Testis (tissue), 3 donors: ENCODE measurements around the gene EIPR1. TPM values are rescaled to one million over a fixed set of nuclear protein-coding genes. Genes with fewer than 3 reads are reported as not detected.

Experiments
- DNase-seq: peaks from one replicate; pipeline ENCODE4 v3.0.0-alpha.2; 2019
- H3K27ac ChIP-seq, 2 donors: fragments of 200-600 bp; sonication (generic); one replicate each; pipeline ENCODE4 v1.5.1; 2019
- H3K27me3 ChIP-seq: fragments of 200-600 bp; sonication (generic); one replicate; pipeline ENCODE4 v1.5.1; 2019
- H3K36me3 ChIP-seq: fragments of 200-600 bp; sonication (generic); one replicate; pipeline ENCODE4 v1.5.1; 2017; ENCODE audit warnings: low read depth; ENCODE audit errors: missing control alignments
- H3K4me1 ChIP-seq: fragments of 200-600 bp; sonication (generic); one replicate; pipeline ENCODE4 v1.5.1; 2019
- H3K4me3 ChIP-seq, 2 donors: fragments of 200-600 bp; sonication (generic); one replicate each; pipeline ENCODE4 v1.5.1; 2017 to 2019
- H3K9me3 ChIP-seq: fragments of 200-600 bp; sonication (generic); one replicate; pipeline ENCODE4 v1.5.1; 2017
- CTCF ChIP-seq, 3 experiments: fragments of 450-650 bp in 2 of 3; fragments of 200-600 bp in 1 of 3; sonication (generic) in 1 of 3; IDR thresholded peaks; one replicate each; pipeline ENCODE4 v1.5.1; 2016 to 2019; ENCODE audit warnings: antibody characterized with exemption in 3 of 3, mild to moderate bottlenecking in 2 of 3, moderate library complexity in 1 of 3
- POLR2A ChIP-seq: fragments of 450-650 bp; IDR thresholded peaks from one replicate; pipeline ENCODE4 v1.6.1; 2017; ENCODE audit warnings: antibody characterized with exemption, mild to moderate bottlenecking, moderate library complexity
- WGBS, 2 donors: methylation state at CpG; one replicate each; pipeline ENCODE4 v1.1.5; 2018; 5-methylcytosine and 5-hydroxymethylcytosine counted together
- intact Hi-C: fragments of 100-400 bp; cut with DNase I; formaldehyde crosslinking; loops from one replicate; pipeline ENCODE4 v1.15.1; 2023; ENCODE audit warnings: low total_unique reads
- polyA plus RNA-seq: library from polyadenylated mRNA; stranded (reverse); fragments of 350-450 nt; fragmentation: Illumina TruSeq; extraction: RNeasy Lipid Tissue Mini Kit (QIAGEN cat#74804); gene quantifications from one replicate; pipeline ENCODE4 v1.2.3, GENCODE V29; 2014; ENCODE audit warnings: low read depth, low replicate concordance; ENCODE audit not compliant: insufficient read depth
- total RNA-seq, 2 donors: library from RNA; depleted of rRNA; stranded (reverse); fragments of >200 nt; gene quantifications; one replicate each; pipeline ENCODE4 v1.2.3, GENCODE V29; 2016

The EIPR1 gene
- total and polyA plus RNA-seq, 3 donors from 2014 or later = 31.5 to 40.2 (median 32.1) TPM

- no peak for DNase-seq
- H3K27ac ChIP-seq = no peak overlapping the region
- no peaks in the 10 kb centered on the region for H3K36me3 ChIP-seq
- intact Hi-C loops = no loop called here
- H3K9me3 ChIP-seq = no peaks in the 10 kb centered on the region
- no peaks in the 10 kb centered on the region for H3K4me1 ChIP-seq
- H3K27me3 ChIP-seq = no peaks in the 10 kb centered on the region
- WGBS, 2 donors = 96 to 98% methylated on average over 7 of the region's 7 CpGs
- no peak for TF ChIP-seq CTCF (IDR thresholded peaks at IDR 0.05)
- no peak for TF ChIP-seq POLR2A
- H3K4me3 ChIP-seq = no peak overlapping the region
Measured at GRCh38 chr2:3244486-3244885, 133.1 kb downstream of the EIPR1 start.

- Histone ChIP-seq H3K36me3 (no peaks in the 10 kb centered on the region), H3K9me3 (no peaks in the 10 kb centered on the region), H3K27me3 (no peaks in the 10 kb centered on the region), H3K4me3 (no peak overlapping the region), H3K4me1 (no peaks in the 10 kb centered on the region), H3K27ac (no peak overlapping the region)
- intact Hi-C loops = no loop called here
- 92 to 96% methylated on average over 5 to 6 of the region's 6 CpGs for WGBS, 2 donors
- no peak for TF ChIP-seq CTCF (IDR thresholded peaks at IDR 0.05)
- TF ChIP-seq POLR2A = no peak
- DNase-seq = no peak
Measured at GRCh38 chr2:3243804-3244203, 133.8 kb downstream of the EIPR1 start.

- no peaks in the 10 kb centered on the region for H3K36me3 ChIP-seq
- no peak overlapping the region for H3K27ac ChIP-seq
- H3K4me3 ChIP-seq = no peak overlapping the region
- no peaks in the 10 kb centered on the region for H3K27me3 ChIP-seq
- no peaks in the 10 kb centered on the region for H3K9me3 ChIP-seq
- WGBS, 2 donors = 84 to 89% methylated on average over 9 of the region's 9 CpGs
- TF ChIP-seq CTCF (IDR thresholded peaks at IDR 0.05) = no peak
- no peak for TF ChIP-seq POLR2A
- H3K4me1 ChIP-seq = no peaks in the 10 kb centered on the region
- intact Hi-C loops = no loop called here
- no peak for DNase-seq
Measured at GRCh38 chr2:3242747-3243369, 134.8 kb downstream of the EIPR1 start.

GRCh38 chr2:3241971-3242746 lies 135.5 kb downstream of the EIPR1 start:
- no peak overlapping the region for H3K27ac ChIP-seq
- no peaks in the 10 kb centered on the region for H3K36me3 ChIP-seq
- DNase-seq = no peak
- intact Hi-C loops = no loop called here
- no peaks in the 10 kb centered on the region for H3K4me1 ChIP-seq
- TF ChIP-seq CTCF (IDR thresholded peaks at IDR 0.05) (no peak), POLR2A (no peak)
- H3K9me3 ChIP-seq = no peaks in the 10 kb centered on the region
- H3K4me3 ChIP-seq = no peak overlapping the region
- WGBS, 2 donors = 89 to 90% methylated on average over 14 to 21 of the region's 25 CpGs
- no peaks in the 10 kb centered on the region for H3K27me3 ChIP-seq
